ENCODE data around the gene PSME2.

Gene PSME2, protein sequence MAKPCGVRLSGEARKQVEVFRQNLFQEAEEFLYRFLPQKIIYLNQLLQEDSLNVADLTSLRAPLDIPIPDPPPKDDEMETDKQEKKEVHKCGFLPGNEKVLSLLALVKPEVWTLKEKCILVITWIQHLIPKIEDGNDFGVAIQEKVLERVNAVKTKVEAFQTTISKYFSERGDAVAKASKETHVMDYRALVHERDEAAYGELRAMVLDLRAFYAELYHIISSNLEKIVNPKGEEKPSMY

DNA sequence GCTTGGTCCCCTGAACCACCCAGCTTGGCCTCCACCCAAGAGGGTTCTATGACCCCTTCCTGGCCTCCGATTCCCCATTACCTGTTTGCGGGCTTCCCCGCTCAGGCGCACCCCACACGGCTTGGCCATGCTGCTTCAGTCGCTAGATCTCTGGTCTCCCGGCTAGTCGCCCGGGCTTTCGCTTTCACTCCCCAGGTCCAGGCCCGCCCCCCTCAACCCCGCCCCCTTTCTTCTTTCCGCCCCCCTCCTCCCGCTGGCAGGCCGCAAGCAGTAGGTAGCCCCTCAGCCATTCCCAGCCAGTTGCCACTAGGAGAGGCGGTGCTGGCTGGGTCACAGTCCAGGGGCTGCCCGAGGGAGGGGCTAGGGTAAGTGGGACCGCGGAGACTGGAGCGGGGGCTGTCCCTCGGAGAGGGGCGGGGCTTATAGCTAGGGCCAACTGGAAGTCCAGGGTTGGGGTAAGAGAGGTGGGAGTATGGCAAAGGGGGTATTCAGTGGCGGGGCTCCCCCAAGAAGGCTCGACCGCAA lies at the start of gene PSME2:
Gene PSME2, minus strand, starts transcription at position 158 of the 525 bp plus-strand sequence. Its CDS starts 29 bp downstream, at position 129.
- DNase-seq = peak; percentile 84 to 86

DNA sequence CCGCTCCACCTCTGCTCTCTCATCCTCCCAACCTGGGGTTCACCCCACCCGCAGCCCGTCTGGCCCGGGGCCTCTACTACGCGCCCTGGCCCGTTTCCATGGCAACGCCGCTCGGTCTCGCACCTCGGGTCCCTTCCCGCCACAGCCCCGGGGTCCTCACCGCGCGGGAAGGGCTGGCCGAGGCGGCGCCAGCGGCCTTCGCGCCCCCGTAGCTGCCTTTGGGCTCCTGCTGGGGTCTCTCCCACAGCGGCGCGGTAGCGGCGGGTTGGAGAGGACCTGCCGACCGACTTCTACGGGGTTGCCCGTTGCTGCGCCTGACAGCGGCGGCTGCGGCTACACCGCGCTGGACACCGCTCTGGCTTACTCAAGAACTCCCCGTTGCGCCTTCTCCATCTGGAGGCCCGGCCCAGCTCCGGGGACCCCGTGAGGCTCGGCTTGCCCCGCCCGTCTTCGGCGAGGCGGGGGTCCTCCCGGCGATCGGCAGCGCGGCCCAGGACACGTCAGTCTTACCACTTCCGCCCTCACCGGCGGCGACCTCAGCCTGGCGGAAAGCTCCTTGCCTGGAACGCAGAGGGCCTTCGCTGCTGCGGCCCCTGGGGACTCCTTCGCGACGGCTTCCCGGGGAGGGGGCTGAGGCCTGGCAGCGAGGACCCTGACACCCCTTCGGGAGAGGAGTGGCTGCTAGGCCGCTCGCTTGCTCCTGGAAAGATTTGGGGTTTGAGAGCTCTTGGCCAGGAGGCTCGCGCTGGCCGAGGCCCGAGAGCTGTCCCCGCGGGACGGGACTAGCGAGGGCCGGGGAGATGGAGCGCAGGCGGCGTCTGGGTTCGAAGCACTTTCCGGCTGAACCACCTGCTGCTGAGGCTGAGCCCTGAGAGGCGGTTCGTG lies 49.0 kb upstream of the PSME2 start, which contains the start of gene TM9SF1:
Gene TM9SF1, minus strand, starts transcription at position 256 of the 885 bp plus-strand sequence. CDS start 422 bp downstream, outside the sequence.
- peak; percentile 76 to 79 for DNase-seq

DNA sequence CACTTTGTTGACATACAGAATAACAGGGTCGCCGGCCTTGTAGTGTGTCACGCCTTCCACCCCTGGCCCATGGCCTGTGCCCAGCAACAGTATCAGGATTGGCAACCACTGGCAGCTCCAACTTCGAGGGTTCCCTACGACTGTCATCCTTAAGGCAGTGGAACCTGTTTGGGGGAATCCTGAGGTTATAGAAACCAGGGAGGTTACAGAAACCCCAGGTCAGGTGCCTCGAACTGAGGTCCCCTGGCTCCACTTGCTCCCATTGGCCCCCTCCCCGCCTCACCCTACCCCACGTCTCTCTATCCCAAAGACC lies 48.4 kb upstream of the PSME2 start:
- DNase-seq = no peak

DNA sequence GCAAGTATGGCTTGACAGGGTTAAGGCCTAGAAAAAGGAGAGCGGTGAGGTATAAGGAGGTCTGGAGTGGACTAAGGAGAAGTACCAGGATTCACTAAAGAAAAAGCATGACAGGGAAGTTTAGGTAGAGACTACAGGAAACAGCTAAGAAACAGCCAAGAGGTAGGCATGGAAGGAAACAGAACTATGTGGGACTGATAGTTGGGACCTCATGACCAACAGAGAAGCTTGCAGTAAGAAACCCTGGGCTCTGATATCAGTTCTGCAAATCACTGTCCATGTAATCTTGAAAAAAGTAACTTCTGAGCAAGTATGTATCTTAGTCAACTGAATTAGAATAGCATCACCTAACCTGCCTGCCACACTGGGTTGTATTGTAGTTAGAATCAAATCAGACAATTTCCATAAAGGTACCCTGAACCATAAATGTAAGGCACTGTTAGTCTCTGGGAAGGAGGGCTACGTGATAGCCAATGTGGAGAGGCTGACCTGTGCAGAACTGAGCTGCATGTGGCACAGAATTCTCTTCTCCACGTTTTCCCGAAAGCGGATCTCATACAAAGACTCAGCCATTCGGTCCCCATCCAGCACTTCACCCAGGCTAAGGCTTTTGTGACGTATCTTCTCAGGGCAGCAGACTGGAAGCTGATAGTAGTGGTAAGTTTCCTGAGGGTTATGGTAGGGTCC lies 47.9 kb upstream of the PSME2 start:
- DNase-seq = no peak

DNA sequence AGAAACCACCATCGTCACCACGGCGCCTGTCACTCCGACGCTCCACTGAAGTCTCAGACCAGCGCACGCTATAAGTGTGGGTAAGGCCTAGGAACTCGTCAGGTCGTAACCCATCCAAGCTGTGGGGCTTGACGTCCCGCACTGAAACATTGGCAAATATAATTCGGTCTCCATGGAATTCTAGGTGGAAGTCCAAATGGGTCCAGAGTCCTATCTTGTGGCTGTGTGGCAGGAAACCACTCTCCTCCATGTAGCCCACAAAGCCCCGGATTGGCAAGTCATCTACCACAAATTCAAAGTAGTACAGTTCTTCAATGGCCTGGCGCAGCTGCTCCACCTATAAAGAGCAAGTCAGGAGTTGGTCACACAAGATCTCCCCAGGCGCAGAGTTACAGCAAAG lies 46.5 kb upstream of the PSME2 start:
- DNase-seq = no peak

DNA sequence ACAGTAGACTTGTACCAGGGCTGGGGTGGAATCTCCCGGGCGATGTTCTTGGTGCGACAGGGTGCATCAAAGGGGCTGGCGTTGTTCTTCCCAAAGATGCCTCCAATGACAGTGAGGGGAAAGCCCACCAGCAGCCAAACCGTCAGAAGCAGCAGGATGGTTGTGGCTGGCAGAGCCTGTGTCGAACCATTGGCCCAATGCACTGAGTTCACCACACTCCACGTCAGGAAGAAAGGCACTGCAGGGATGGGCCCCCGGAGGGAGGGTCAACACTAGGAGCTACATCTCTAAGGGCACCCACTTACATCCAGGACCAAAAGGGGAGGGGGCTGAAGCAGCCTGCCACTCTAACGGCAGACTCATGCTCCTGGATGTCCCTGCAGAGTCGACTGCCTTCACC lies 44.0 kb upstream of the PSME2 start:
- no peak for DNase-seq

DNA sequence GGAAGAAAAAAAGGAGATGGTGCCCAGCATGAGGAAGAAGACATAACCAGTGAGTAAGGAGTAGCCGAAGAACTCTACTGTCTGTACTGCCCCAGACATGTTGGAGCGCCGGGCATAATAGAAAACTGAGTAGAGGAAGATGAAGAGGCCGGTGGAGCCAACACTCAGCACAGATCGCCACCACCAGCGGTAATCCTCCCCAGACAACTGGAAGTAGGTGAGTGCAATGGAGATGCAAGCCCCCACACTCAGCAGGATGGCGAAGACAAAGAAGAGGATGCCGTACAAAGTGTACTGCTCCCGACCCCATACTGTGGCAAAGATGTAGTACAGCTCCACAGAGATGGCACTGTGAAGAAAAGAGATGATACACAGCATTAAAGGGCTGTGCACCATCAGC lies 43.0 kb upstream of the PSME2 start:
- DNase-seq = no peak

DNA sequence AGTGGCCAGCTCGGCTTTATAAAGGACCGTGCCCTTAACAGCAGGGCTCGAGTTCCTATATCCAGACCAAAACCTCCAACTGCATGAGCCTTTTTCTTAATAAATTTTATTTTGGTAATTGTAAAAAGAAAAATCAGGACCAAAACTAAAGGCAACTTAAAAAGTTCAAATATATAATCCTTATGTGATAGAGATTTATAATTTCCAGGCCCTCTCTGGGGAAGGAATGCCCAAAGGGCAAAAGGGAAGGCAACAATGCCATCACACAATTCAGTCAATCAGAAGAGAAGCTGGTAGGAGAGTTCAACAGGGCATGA lies 42.6 kb upstream of the PSME2 start:
- DNase-seq = no peak

DNA sequence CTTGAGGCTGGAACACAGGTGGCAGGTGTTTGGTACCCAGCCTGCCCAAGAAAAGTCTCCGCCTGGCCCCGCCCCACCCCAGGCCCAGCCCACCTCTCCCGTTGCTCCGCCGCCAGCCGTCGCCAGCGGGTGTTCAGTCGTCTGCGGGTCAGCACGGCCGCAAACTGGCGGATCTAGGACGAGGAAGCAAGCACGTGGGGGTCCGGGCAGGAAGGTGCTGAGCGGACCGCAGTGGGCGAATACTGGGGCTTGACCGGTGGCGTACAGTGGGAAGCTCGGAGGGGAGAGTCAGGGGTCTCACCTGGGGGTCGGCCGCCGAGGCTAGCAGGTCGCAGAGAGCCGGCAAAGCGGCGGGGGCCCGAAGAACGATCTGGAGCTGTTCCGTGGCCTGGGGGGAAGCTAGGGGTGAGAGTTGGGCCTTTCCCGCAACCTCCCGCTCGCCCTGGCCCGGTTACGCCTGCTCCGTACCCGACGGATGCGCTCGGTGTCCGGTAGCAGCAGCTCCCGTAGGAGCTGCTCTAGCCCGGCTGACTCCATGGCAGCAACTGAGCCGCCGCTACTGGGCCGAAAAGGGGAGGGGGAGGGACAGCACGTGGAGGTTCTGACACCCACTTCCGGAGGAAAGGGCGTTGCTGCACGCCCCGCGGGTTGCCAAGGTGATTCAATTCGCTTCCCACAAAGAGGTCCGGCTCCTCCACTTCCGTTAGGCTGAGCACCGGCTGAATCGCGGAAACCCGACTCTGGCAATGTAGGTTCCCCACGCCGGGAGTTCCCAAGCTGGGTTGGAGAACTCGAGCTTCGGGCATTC lies 42.0 kb upstream of the PSME2 start, which contains the start of gene IPO4:
Gene IPO4, minus strand, starts transcription at position 566 of the 808 bp plus-strand sequence. Its CDS starts 29 bp downstream, at position 537.
- peak; percentile 91 to 92 for DNase-seq

DNA sequence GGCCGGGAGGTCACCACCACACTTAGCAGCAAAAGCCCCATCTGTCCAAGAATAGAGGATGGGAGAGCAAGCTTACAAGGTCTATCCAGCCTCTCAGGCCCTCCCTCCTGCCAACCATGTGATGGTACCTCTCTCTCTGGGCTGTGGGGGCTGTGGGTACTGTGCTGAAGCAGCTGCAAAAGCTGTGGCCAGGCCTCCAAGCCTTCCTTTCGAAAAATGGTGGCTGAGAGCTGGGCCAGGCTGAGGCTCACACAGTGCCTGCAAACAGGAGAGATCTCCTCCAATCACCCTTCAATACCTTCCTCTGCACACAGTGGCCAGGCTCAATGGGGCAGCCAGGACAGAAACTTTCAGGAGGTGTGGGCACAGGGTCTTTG lies 41.1 kb upstream of the PSME2 start:
- no peak for DNase-seq

DNA sequence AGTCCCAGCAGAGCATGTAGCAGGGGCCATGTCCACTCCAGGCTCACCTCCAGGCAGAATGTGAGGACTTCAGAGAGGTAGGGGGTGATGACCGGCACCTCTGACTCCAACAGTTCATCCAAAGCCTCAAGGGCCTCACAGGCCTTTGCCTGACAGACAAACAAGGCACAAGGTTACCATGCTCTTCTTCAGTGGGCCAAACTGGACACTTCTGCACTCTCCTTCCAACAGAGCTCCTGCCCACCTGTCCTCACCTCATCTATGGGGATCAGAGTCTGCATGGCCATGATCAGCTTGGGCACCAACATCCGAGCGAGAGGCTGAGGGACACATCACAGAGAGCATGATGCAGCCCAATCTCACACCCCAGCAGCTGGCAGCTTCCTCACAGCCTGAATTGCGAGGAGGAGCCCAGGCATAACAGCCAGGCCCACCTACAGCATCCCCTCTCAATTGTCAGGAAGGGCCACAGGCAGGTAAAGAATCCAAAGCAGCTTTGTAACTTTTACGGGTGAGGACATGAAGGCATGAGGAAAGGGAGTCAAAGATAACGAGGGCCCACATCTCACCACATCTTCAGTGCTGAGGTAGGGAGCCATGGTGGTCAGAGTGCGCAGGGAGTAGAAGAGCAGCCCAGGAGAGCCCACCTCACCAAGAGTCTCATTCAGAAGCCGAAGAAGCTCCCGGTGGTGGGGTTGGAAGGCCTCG lies 40.6 kb upstream of the PSME2 start:
- DNase-seq = no peak

DNA sequence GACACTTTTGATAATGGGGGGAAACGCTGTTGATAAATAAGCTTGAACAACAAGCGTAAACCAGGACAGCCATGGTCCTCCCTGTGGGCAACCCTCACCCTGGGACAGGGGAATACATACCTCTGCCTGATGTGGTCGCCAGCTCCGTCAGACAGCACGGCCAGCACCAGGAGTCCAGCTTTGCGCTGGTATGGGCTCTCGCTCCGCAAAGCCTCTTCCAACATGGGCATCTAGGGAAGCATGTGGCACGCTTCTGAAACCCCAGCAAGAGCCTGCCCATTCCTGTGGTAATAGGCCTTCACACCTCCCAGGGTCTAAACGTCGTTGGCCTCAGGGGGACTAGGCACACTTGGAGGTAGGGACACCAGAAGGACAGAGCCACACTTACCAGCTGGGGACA lies 39.3 kb upstream of the PSME2 start:
- DNase-seq = no peak

DNA sequence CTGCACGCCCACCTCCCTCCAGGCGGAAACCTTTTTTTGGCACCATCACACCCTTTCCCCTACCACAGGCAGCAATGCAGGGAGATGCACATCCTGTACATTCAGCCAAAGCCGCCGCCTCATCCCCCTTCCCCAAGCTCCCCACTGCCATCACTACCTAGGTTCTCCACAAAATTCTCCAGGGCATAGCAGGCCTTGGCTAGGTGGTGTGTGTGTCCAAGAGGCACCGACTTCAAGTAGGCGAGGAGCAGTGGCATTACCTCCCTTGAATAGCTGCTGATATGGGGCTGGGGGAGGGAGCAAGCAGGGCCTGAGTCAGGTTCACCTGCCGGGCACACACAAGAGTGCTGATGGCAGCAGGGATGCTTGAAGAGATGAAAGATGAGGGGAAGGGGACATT lies 38.6 kb upstream of the PSME2 start:
- no peak for DNase-seq

DNA sequence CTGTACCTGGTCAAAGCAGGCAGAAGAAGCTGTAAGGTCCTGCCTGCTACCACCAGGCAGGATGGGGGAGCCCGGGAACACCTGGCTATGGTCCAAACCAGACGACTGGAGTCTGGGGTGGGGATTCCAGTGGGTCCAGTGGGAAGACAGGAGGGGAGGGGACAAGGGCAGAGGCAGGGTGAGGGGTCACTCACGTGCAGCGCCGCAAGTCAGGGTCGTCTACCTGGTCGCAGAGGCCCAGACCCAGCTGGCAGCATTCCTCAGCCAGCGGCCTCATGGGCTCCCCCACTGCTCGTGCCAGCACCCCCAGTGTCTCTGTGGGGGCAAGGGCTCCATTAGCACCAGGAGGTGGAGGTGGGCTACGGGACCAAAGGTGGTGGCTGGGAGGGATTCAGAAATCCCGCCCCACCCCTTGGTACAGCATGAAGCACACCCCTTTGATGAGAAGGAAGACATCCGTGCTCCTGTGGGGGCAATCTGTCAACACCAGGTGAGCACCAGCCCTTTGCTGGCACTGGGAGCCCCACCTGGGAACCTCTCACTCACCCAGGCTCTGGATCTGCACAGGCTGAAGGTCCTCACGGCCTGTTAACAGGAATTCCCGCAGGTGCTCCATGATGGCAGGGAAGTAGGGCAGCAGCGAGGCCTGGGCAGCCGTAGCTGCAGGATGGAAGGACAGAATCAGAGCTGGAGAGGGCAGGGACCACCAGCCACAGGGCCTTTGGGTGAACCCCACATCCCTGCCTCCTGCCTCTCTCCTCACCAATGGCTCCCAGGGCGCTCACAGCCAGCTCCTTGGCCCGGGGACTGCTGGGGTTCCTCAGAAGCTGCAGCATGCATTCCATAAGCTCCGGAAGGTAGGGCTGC lies 37.9 kb upstream of the PSME2 start:
- DNase-seq = no peak

DNA sequence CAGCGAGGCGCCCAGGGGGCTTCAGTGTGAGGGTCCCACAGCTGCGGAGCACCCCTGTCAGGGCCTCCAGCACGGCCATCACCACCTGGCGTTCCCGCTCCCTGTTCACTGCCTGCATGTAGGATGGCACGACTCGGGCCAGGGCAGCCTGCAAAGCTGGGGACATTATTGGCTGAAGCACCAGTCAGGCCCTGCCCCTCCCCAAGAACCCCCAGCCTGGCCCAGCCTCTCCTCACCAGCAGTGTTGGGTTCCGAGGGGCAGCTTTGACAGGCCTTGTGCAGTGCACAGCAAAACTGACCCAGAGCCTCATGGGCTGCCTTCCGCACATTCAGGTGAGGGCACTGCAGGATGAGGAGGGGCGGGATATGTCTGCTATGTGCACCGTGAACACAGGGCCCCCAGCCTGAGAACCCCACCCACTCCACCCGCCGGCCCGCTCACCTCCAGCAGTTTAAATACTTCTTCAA lies 36.6 kb upstream of the PSME2 start:
- DNase-seq = no peak

DNA sequence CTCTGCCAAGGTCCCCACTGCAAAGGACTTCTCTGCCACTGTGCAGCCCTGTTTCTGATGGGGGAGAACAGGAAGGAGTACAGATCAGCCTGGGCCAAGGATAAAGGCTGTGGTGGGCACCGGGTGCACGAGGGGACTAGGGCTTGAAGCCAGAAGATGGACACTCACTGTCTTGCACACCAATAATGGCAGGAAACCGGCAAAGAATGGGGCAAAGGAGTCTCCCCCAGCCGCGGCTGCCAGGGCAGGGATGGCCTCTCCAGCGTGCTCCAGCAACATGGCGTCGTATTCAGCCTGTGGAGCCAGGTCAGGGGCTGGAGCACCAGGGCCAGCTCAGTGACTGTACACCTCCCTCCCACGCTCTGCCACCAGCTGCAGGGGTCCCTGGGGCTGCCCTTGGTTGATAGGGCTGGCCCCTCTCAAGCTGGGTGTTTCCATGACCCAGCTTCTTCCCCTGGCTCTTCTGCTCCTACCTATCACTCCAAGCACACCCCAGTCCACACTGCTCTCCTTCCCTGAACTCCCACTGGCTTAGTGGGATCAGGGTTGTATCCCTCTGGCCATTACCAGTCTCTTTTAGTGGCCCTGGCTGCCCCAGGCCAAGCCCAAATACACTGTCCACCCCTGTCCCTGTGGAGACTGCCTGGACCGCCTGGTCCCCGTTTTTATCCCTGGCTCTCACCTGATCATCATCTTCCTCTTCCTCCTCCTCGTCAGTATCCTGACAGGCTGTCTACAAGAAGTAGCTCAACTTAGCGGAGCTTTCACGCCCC lies 35.9 kb upstream of the PSME2 start:
- DNase-seq = no peak

DNA sequence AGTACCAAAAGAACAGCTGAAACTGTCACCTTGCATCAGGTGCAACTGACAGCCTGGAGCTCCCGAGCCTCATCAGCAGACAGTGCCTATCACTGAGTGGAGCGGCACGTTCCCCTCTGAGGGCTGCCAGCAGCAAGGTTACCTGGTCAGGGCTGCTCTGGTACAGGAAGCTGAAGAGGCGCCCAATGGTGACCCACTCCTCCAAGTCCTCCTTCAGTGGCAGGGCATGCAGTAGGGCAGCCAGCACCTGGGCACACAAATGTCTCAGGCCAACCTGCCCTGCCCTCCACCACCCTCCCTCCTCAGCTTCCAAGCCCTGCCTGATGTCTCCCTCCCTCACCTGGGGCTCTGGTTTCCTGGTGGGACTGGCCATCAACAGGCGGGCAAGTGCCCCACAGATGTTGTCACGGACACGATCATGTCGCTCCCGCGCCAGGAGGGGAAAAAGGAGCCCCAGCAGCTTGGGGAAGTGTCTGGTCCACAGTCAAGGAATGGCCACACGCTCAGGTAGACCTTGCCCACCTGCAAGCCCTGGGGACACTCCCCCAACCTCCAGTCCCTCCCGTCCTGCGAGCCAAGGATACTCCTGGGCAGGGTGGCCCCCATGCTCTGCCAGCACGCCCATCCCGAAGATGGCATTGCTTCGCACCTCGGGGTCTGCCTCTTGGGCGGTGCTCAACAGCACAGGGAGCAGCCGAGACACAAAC lies 35.1 kb upstream of the PSME2 start:
- DNase-seq = no peak

DNA sequence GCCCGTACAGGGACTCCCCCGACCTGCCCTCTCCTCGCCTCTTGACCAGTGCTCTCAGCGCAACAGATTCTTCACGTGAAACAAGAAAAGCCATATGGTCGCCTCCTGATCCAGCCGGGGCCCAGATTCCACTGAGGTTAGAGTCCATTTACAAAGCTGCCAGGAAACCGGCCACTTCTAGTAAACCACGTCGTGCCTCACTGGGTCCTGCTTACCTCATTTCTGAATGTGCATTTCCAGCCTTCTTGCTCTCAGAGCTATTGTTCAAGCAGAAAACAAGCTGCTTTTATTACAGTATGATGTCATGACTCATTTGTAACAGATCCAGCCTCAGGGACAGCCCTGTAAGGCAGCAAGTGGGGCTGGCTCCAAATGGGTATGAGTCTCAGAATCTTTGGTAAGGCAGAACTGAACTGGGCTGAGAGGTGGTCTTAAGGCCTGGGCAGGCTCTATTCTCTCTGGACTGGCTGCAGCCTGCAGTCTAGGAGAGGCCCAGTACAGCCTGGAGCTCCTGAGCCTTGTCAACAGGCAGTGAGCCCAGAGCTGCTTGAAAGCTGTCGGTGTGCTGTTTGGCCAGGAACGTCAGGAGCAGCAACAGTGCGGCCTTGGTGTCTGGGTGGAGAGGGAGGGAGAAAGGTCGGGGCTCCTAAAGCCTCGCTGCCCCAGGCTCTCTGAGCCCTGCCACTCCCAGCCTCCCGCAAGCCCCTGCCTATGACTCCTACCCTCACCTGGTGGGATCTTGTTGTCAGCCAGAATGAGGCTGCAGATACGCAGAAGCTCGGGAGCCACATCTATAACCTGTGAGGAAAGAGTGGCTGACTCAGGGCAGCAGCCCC lies 33.8 kb upstream of the PSME2 start:
- DNase-seq = no peak
